HG03064 (cell line): ENCODE measurements around the gene KCNQ2.

ENCODE experiments used
- ATAC-seq: cut with Tn5 transposase; IDR thresholded peaks from one replicate; pipeline ENCODE4 v1.9.1; 2021; ENCODE audit warnings: low read depth; ENCODE audit not compliant: unreplicated experiment

KCNQ2 gene

DNA sequence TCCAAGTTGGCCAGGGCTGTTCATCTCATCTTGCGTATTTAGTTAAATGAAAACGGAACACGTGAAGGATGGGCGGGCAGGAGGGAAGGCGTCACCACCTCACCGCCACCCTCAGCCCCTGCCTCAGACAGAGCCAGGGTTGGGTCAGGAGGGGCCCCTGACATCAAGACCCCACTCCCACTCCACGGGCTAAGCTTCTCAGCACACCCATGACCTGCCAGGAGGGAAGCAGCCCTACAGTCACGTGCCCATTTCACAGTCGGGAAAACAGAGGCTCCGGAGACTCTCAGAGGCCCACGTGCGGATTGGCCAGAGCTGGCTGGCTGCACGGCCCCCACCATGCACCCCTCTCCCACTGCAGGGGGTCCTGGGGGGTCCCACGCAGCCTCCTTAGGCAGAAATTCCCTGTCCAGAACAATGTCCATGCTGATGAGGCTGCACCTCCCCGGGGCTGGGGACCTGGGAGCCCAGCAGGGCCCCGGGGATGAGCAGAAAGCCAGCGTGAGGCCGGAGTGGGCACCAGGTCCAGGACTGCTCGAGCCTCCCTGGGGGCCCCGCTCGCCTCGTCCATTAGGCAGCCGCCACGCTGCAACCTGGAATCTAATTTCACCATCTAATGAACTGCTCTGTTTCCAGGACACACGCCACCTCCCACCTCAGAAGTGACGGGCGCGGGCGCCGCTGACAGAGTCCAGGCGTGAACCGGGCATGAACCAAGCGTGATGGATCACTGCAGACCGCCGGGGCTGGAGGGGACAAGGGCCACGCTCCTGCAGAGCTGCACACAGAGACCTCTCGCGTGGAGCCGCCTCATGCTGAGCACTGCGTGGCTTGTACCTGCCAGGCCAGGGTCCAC is 15.8 kb downstream of the KCNQ2 start:
- ATAC-seq = no peak

DNA sequence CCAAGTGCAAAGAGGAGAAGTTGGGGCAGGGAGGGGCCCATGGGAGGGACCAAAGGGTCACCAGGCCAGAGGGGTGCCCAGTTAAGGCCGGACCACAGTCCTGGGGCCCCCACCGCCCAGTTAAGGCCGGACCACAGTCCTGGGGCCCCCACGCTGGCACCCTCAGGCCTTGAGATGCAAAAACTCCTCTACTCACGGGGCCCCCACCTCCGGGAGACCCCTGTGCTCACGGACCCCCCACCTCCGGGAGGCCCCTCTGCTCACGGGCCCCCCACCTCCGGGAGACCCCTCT is 16.9 kb downstream of the KCNQ2 start:
- ATAC-seq = no peak

DNA sequence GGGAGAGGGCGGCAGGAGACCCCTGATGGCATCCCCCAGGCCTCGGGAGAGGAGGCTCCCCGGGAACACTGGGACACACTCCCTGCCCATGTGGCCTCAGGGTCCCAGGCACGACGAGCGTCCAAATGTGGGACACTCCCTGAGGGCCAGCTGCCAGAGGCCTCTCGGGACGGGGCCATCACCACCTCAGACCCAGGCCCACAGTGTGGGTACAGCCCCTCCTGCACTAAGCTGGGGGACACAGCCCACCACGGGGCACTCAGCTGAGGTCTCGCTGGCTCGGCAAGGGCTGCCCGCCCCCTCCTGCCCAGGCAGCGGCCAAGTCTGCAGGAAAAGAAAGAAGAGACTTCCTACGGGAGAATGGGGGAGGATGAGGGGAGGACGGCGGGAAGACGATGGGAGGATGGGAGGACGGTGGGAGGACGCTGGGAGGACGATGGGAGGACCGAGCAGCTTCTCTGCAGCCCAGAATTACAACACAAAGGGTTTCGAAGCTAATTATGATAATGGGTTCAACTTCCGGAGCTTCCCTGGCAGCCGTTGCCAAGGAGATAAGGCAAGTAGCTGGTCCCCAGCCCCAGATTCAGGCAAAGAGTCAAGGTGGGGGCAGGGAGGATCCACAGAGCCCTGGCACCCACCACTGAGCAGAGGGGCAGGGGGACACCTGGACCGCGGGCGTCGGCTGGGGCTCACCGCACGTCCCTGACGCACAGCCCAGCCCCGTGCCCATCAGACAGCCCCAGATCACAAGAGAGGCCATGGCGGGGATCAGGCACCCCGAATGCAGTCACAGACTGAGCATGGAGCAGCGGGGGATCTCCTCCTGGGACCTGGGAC is 17.5 kb downstream of the KCNQ2 start:
- ATAC-seq = no peak

DNA sequence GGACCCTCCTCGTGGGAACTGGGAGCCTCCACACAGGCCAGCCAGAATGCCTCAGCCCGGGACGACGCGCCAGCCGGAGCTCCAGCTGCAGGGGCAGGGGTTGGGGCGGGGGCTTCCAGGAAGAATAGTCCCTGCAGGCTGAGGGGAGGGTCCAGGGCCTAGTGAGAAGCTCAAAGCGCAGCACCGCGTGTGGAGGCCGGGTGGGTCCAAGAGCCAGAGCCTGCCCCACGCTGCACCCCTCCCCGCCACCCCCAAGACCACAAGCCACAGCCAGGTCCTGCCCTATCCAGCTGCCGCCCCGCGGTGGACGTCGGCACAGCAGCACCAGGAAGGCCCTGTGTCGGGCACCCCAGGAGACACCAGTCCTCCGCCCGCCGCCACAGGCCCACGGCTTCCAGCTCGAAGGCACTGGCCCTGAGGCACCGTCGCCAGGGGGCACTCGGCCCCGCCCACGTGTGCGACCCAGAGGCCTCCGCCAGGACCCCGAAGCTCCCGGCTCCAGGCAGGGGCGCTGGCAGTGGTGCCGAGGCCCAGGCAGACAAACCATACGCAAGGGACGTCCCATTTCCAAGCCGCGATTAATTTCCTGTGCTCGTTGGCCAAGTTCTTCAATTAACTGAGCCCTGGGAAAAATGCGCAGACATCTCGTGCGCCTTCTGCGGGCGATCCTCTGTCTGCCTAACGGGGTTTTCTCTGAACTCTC is 19.5 kb downstream of the KCNQ2 start:
- ATAC-seq = no peak

DNA sequence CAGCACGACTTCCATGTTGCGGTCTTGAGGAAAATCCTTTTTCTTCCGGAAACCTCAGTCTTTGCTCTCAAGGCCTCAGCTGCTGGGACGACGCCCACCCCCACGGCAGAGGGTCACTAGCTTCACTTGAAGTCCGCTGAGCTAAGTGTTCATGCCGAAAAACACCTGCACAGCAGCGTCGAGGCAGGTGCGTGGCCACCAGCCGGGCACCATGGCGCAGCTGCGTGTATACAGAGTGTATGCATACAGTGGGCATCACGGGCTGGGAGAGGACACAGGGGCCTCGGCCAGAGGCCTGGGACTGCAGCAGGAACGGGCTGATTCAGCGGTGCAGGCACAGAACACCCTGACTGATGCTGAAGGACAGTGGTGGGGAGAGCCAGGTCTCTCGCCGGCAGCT is 20.1 kb downstream of the KCNQ2 start:
- no peak for ATAC-seq

DNA sequence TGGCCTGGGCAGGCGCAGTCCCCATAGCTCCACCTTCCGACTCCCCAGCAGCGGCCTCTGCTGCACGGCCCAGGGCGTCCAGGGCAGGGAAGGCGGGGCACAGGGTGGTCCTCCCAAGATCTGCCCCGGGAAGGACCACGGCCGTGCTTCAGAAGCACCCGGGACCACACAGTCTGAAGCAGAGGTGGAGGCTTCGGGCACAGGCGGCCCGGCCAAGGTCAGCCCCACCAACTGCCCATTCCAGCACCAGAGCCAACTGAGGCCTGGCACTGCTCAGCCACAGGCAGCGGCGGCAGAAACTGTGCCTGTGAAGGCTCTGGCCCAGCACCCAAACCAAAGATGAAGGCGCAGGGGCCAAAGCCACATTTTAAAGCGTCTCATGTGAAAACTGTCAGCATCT is 20.6 kb downstream of the KCNQ2 start:
- ATAC-seq = no peak

DNA sequence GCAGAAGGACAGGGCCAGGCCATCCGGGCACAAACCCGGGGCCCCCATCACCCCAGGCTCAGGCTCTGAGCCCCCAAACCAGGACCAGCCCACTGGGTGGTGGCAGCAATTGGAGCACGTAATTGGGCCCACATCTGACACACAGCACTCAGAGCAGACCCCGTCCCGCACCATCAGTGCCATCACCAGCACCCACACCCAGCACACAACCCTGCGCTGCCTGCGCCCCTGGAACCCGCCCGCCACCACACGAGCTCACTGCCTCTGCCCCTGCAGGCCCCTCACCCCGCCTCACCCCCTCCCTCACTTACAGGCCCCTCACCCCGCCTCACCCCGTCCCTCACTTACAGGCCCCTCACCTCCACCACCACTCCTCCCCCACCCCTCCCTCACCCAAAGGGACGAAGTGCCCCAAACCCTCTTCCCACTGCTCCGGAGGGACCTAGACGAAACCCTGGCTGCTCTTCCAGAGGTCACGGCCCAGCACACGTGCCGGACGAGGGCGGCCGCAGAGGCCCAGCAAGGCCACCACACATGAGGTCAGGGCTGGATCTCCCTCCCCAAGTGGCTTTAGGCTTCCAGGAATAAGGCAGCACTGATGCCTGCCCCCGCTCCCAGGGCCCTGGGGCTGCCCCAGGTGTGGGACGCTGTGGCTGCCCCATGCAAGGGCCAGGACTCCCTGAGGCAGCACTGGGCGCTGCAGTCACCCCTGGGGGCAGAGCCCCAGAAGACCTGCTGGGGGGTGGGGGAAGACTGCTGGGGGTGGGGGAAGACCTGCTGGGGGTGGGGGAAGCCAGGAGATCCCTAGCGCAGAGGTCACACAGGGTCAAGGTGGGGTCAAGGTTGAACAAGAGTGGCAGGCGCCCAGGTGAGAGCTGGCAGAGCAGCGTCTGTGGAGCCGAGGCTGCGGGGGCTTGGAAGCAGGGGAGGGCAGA is 22.4 kb downstream of the KCNQ2 start:
- no peak for ATAC-seq

DNA sequence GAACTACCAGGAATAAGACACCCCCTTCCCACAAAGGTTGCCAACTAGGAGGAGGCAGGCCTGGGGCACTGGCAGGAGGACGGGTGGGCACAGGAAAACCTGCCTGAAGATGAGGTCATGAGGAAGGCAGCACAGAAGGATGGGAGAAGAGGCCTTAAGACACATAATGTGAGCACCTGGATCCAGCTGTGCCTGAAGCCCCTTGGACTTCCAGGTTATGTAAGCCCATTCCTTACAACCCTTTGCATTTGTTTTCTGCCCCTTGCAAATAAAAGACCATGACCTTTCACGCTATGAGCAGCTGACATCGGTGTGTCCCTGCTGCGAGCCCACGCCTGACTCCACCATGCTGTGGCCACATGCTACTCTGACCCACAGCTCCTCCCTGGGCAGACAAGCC is 23.4 kb downstream of the KCNQ2 start:
- no peak for ATAC-seq

DNA sequence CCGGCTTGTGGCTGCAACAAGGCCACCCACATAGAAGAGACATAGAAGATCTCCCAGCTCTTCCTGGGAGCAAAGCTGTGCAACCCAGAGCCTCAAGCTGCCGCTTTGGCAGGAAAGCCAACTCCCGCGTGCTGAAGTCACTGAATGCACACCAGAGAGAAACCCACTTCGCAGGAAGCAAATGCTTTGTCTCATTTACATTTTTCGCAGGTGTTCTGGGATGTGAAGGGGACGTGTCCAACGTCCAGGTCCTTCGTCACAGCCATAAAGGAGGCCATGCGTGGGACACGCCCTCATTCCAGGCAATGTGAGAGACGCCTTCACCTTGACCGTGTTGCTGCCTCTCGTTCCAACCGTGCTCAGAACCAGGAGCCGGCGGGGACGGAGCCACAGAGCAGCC is 24.4 kb downstream of the KCNQ2 start:
- ATAC-seq = no peak

DNA sequence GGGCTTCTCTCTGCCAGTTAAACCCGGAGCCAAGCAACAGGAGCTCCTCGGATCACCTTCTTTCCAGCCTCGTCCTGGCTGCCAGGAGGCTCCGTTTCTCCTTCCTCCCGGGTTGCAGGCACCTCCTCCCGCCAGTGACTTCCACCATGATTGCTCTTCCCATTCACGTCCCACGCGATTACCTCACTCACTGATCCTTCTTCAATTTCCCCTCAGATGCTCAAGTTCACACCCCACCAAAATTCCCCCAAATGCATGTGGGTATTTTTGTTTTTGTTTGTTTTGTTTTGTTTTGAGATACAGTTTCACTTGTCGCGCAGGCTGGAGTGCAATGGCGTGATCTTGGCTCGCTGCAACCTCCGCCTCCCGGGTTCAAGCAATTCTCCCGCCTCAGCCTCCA is 25.1 kb downstream of the KCNQ2 start:
- no peak for ATAC-seq

DNA sequence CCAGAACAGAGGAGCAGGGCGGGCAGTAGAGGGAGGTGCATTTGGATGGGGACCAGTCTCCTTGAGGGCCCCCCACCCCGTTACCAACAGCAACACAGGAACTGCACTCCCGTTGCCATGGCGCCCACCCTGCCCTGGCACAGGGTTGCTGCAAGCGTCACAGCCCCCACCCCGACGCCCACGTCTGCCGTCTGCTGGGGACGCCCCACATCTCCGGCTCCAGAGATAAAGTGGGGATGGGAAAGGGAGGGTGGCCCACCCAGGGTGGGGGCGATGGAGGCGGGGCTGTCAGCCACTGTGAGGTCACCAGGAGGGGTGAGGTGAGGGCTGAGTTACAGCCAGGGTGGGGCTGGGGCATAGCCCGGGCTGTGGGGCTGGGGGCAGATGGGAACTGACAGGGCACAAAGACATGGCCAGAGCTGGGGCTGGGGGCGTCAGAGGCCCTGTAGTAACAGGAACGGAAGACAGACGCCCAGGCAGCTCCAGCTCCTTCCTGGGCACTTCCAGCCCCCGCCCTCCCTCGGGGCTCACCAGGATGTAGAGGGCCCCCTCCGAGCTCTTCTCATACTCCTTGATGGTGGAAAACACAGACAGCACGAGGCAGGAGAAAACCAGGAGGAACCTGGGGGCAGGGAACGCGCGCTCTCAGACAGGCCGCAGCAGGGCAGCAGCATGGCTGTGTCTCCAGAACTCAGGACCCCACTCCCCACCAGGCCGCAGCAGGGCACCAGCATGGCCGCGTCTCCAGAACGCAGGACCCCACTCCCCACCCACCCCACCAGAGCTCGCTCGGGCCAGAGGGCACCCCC is 26.0 kb downstream of the KCNQ2 start:
- no peak for ATAC-seq

DNA sequence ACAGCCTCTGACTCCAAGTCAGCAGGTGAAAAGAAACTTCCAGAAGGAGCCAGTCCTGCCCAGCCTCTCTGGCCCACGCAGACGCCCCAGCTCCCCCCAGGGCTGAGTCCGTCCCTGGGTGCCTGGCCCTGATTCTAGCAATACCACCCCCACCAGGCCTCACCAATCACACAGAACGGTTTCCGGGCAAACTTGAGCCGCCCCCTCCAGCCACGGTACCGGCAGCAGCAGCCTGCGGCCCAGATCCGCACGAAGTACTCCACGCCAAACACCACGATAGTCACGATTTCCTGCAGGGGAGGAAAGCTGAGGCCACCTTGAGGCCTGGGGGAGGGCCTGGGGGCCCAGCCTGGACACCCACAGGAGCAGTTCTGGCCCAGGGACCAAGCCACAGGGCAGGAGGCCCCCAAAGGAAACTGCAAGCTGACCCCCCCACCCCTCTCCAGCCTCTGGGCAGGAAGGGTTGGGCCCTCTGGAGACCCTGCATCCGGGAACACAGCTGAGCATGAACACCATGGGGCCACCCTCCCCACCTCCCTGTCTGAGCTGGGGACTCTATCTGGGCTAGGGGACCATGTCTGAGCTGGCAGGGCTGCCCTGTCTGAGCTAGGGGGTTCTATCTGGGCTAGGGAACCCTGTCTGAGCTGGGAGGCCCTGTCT is 27.2 kb downstream of the KCNQ2 start:
- ATAC-seq = no peak

DNA sequence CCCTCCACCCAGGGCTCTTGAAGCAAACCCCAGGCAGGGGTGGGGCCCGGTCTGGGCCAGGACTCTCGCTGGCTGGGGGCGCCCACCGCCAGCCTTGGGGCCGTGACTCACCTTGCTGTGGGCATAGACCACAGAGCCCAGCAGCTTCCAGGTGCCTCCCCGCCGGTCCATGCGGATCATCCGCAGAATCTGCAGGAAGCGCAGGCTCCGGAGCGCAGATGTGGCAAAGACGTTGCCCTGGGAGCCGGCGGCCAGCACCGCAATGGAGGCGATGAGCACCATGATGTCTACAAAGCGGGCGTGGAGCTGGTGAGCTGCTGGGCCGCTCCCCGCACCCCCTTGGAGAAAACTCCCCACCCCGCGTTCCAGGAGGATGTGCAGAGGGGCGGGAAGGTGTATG is 27.9 kb downstream of the KCNQ2 start:
- ATAC-seq = no peak

DNA sequence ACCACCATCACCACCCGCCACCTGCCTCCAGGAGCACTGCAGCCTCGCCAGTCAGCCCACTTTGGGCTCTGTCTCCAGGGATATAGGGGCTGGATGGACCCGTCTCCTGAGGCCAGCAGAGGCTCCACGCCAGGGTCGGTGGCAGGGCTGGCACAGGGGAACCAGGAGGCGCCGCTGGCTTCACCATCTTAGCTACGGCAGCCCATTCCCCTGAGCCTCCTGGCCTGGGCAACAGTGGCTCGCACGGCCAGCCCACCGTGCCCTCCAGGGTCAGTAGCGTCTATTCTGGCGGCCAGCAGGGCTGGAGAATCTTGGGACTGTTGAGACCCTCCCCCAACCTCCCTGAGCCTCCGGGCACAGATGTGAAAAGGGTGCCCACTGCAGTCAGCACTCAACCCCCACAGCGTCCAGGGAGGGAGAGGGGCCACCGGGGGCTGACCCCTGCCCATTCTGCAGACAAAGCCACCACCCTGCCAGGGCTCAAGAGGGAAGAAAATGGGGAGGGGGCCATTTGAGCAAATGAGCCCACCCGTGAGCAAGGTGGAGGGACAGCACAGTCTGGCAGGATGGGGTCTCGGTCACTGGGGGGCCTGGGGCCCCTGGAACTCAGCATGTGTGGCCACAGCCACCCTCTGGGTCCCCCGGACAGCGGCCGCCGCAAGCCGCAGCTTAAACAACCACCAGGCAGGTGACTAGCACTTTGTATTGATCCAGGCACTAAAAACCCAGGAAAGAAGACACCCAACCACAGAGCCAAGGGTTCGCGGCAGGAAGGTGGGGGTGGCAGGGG is 28.7 kb downstream of the KCNQ2 start:
- ATAC-seq = no peak

DNA sequence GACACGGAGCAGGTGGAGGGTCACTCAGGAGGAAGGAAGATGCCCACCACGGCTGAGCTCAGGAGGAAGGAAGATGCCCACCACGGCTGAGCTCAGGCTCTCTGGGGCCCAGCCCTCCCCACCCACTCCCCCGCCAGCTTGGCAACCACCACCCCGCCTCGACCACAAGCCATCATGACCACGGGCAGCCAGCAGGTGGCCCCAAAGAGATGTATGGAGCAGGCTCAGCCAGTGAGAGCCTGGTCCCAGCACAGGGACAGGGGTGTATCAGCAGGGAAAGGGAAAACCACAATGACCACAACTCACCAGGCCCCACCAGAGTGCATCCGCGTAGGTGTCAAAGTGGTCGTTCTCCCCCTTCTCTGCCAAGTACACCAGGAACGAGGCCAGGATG is 30.4 kb downstream of the KCNQ2 start:
- no peak for ATAC-seq

DNA sequence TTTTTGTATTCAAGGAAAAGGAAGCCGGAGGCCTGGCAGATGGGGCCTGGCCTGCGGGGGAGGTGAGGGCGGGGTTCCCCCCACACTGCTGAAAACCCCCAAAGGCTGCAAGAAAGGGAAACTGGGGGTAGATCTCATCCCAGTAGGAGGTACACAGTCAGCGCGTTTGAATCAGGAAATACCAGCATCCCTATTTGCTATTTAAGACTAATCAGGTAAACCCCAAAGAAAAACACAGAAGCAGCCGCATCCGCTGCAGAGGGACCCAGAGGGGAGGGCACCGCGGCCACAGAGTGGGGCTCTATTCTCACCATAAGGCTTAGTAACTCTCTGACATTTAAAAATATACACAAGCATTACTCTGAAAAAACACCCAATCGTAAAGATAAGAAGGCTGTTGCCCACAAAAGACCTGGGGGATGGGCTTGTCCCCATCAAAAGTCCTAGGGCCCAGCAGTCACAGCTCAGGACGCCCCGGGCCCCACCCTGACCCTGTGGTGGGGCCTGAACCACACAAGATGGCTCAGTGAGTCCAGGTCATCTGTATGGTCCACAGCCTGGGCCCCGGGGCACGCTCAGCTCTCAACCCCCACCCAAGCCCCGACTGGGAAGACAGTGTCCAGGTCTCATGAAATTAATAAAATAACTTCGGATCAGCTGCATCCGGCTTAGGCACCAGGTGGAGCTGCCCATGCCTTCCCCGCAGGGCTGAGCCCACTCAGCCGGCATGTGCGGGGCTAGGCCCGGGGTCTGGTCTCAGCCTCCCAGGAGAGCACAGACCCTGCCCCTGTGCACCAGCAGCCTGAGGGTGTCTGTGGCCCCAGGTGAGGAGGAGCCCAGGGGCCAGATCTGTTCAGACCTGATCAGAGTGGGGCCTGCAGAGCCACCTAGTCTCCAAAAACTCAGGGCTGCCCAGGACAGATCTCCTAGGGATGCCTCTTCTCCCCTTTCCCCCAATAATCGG is 31.0 kb downstream of the KCNQ2 start:
- ATAC-seq = no peak

DNA sequence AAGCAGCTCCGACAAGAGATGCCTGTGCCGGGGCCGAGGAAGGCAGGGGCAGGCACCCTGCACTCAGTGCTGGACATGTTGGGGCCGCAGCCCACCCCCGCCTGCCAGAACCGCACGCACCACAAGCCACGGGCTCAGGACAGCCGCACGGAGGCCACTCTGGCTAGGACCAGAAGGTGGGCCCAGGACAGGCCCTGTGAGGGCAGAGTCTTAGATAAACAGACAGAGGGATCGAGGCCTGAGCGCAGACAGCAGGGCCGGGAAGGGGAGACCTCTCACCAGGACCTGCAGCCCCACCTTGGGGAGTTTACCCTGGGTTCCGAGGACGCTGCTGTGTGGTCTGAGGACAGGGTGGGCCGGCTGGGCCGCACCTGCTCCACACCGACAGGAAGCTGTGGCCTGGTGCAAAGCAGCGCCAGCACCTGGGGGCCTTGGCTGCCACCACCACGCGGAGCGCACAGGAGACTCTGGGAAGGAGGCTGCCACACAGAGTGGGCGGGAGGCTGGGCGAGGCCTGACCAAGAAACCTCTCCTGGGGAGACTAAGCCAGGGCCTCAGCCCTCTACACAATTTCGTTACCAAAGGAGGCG is 32.0 kb downstream of the KCNQ2 start:
- ATAC-seq = no peak
